ENCODE results near the gene SAFB. TPM values are rescaled to one million over a fixed set of nuclear protein-coding genes. Genes with fewer than 3 reads are reported as not detected.

The SAFB gene
- total and polyA plus RNA-seq, 2 experiments from 2014 or later: 36.5 to 49.4 TPM

DNA sequence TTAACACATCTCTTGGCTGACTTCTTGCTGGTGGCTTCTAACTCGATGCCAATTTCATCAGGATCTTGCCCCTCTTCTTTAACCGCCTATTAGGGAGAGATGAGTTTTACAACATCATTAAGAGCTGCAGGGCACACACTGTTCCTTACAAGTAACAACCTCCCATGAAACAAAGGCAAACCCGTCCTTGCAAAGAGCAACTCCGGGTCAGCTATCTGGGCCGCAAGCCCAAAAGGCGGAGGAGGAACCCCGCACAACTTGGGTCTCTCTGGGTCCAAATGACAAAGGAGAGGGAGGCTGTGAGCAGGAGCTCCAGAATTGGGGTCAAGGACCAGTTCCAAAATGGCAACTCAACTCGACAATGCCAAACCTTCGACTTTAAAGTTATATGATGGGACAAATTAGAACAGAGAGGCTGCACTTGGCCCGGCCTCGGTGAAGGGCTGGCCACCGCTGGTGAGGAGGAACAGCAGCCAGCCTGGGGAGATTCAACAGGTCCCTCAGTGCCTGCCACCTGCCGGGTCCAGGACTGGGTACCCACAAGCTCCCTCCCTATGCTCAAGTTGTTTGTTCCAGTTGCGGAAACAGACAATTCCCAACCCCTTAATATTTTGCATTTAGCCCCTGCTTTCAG lies 1.5 kb upstream of the SAFB start:
- H3K9ac ChIP-seq: peak overlapping the region; percentile 86
- H3K4me1 ChIP-seq (ENCODE audit: insufficient read depth): peaks cover 33% of the 10 kb centered on the region; the same call in 1 of the 2 replicates
- in situ Hi-C loops (cut with MboI): no loop called here
- TF ChIP-seq EZH2phosphoT487 (IDR thresholded peaks at IDR 0.05; ENCODE audit: insufficient read depth, low read depth): no peak
- TF ChIP-seq EZH2 (IDR thresholded peaks at IDR 0.05; ENCODE audit: insufficient read depth, poor library complexity, severe bottlenecking): no peak
- 4% methylated on average over 14 of the region's 14 CpGs for WGBS, 2 experiments (ENCODE audit: low coverage in 1 of 2, low lambda C conversion rate in 2 of 2, missing lambda C conversion rate in 2 of 2)
- no peaks in the 10 kb centered on the region for H3K9me2 ChIP-seq (ENCODE audit: insufficient read depth)
- peaks cover 97% of the 10 kb centered on the region for H3K79me2 ChIP-seq (ENCODE audit: insufficient read depth)
- peak overlapping the region; percentile 82 for H2AFZ ChIP-seq
- peak overlapping the region; percentile 96 for H3K4me2 ChIP-seq (ENCODE audit: unreplicated experiment)
- H3K4me3 ChIP-seq: peak overlapping the region; percentile 87
- DNase-seq: no peak
- peaks cover 4% of the 10 kb centered on the region; the same call in 1 of the 2 replicates for H3F3A ChIP-seq (ENCODE audit: insufficient read depth)
- peak overlapping the region; percentile 65 for H3K27ac ChIP-seq
- H4K20me1 ChIP-seq (ENCODE audit: insufficient read depth): peaks cover 3% of the 10 kb centered on the region; the same call in 1 of the 2 replicates
- no peaks in the 10 kb centered on the region for H3K27me3 ChIP-seq (replicated peaks; ENCODE audit: insufficient read depth)
- H3K36me3 ChIP-seq (ENCODE audit: low read depth): peaks cover 20% of the 10 kb centered on the region
- no peaks in the 10 kb centered on the region for H3K9me3 ChIP-seq (ENCODE audit: low read depth)

DNA sequence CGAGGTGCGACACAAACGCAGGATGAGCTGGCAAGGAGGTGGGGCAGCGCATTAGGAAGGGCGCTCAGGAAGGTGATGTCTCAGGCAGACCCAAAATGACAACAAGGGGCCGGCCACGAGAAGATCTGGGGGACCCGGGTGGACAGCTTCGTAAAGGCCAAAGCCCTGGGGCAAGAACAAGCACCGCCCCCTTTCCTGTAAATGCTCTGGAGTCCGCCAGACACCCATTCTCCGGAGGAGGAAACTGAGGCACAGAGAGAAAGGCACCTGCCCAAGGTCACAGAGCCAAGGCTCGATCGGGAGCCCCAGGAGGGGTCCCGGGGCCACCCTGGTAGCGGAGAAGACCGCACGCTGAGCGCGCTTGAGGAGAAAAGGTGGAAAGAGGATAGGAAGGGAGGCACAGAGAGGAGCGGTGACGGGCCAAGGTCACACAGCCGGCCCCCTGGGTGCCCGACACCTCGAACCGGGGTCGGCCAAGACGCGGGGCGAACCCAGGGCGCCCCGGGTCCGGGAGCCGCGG lies 878 bp upstream of the SAFB start:
- H2AFZ ChIP-seq: peak overlapping the region; percentile 82
- no peaks in the 10 kb centered on the region for H3K27me3 ChIP-seq (replicated peaks; ENCODE audit: insufficient read depth)
- H3K9ac ChIP-seq: peak overlapping the region; percentile 86
- H3K36me3 ChIP-seq (ENCODE audit: low read depth): peaks cover 23% of the 10 kb centered on the region
- in situ Hi-C loops (cut with MboI): no loop called here
- peak; percentile 60 for DNase-seq
- no peaks in the 10 kb centered on the region for H3K9me3 ChIP-seq (ENCODE audit: low read depth)
- H3K27ac ChIP-seq: peak overlapping the region; percentile 65
- TF ChIP-seq EZH2phosphoT487 (IDR thresholded peaks at IDR 0.05; ENCODE audit: insufficient read depth, low read depth) (no peak), EZH2 (IDR thresholded peaks at IDR 0.05; ENCODE audit: insufficient read depth, poor library complexity, severe bottlenecking) (no peak)
- H3K4me3 ChIP-seq: peak overlapping the region; percentile 87
- peaks cover 35% of the 10 kb centered on the region; the same call in 1 of the 2 replicates for H3K4me1 ChIP-seq (ENCODE audit: insufficient read depth)
- H4K20me1 ChIP-seq (ENCODE audit: insufficient read depth): peaks cover 3% of the 10 kb centered on the region; the same call in 1 of the 2 replicates
- peaks cover 97% of the 10 kb centered on the region for H3K79me2 ChIP-seq (ENCODE audit: insufficient read depth)
- no peaks in the 10 kb centered on the region for H3K9me2 ChIP-seq (ENCODE audit: insufficient read depth)
- H3F3A ChIP-seq (ENCODE audit: insufficient read depth): peaks cover 4% of the 10 kb centered on the region; the same call in 1 of the 2 replicates
- peak overlapping the region; percentile 96 for H3K4me2 ChIP-seq (ENCODE audit: unreplicated experiment)
- WGBS, 2 experiments (ENCODE audit: low coverage in 1 of 2, low lambda C conversion rate in 2 of 2, missing lambda C conversion rate in 2 of 2): 1% methylated on average over 28 of the region's 35 CpGs

- peaks cover 4% of the 10 kb centered on the region; the same call in 1 of the 2 replicates for H3F3A ChIP-seq (ENCODE audit: insufficient read depth)
- DNase-seq: no peak
- no peaks in the 10 kb centered on the region for H3K9me2 ChIP-seq (ENCODE audit: insufficient read depth)
- peaks cover 97% of the 10 kb centered on the region for H3K79me2 ChIP-seq (ENCODE audit: insufficient read depth)
- H3K27ac ChIP-seq: peak overlapping the region; percentile 88
- H4K20me1 ChIP-seq (ENCODE audit: insufficient read depth): no peaks in the 10 kb centered on the region; the same call in 1 of the 2 replicates
- H3K36me3 ChIP-seq (ENCODE audit: low read depth): peaks cover 27% of the 10 kb centered on the region; the same call in 1 of the 2 replicates
- H3K27me3 ChIP-seq (replicated peaks; ENCODE audit: insufficient read depth): no peaks in the 10 kb centered on the region
- H3K9me3 ChIP-seq (ENCODE audit: low read depth): no peaks in the 10 kb centered on the region
- in situ Hi-C loops (cut with MboI): no loop called here
- TF ChIP-seq EZH2phosphoT487 (IDR thresholded peaks at IDR 0.05; ENCODE audit: insufficient read depth, low read depth) (no peak), EZH2 (IDR thresholded peaks at IDR 0.05; ENCODE audit: insufficient read depth, poor library complexity, severe bottlenecking) (no peak)
- H3K9ac ChIP-seq: peak overlapping the region; percentile 96
- H3K4me1 ChIP-seq (ENCODE audit: insufficient read depth): peaks cover 43% of the 10 kb centered on the region
- H2AFZ ChIP-seq: peak overlapping the region; percentile 76
- peak overlapping the region; percentile 87 for H3K4me3 ChIP-seq
- 1% methylated on average over 34 to 50 of the region's 50 CpGs for WGBS, 2 experiments (ENCODE audit: low coverage in 1 of 2, low lambda C conversion rate in 2 of 2, missing lambda C conversion rate in 2 of 2)
- peak overlapping the region; percentile 97 for H3K4me2 ChIP-seq (ENCODE audit: unreplicated experiment)
These were observed 624 bp downstream of the SAFB start for GRCh38 chr19:5623397-5624017.

DNA sequence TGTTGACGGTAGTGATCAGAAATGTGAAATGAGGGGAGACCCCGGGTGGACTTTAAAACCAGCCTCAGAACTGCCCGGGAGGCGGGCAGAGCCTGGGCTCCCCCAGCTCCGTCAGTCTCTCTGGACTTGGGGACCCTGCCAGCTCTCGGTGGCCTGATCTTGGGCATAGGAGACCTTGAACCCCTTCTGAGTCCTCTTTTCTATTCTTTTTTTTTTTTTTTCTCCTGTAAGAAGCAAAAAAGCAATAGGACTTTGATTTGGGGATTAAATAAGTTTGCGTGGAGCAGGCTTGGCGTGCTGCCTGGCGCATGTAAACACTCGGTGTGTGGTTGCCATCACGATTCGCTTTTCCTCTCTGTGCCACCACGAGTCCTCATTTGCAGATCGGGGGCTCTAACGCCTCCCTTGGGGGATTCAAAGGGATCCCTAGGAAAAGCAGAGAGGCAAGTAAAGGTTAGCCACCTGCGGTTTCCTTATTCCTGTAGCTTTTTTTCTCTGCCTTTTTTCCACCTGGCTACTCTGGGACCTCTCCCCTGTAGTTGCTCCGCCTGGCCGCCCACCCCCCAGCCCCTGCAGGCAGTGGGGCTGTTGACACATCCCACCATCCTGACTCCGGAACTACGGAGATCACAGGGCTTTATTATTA lies 1.3 kb downstream of the SAFB start:
- H3K36me3 ChIP-seq (ENCODE audit: low read depth): peaks cover 33% of the 10 kb centered on the region; the same call in 1 of the 2 replicates
- in situ Hi-C loops (cut with MboI): no loop called here
- no peak overlapping the region for H2AFZ ChIP-seq
- H3K9ac ChIP-seq: peak overlapping the region; percentile 96
- WGBS, 2 experiments (ENCODE audit: low coverage in 1 of 2, low lambda C conversion rate in 2 of 2, missing lambda C conversion rate in 2 of 2): 3 to 4% methylated on average over 20 of the region's 20 CpGs
- no peaks in the 10 kb centered on the region for H3K9me3 ChIP-seq (ENCODE audit: low read depth)
- H3K9me2 ChIP-seq (ENCODE audit: insufficient read depth): no peaks in the 10 kb centered on the region
- peak overlapping the region; percentile 97 for H3K4me2 ChIP-seq (ENCODE audit: unreplicated experiment)
- no peaks in the 10 kb centered on the region for H3K27me3 ChIP-seq (replicated peaks; ENCODE audit: insufficient read depth)
- H3K4me3 ChIP-seq: peak overlapping the region; percentile 87
- peaks cover 97% of the 10 kb centered on the region for H3K79me2 ChIP-seq (ENCODE audit: insufficient read depth)
- peak overlapping the region; percentile 88 for H3K27ac ChIP-seq
- peaks cover 4% of the 10 kb centered on the region; the same call in 1 of the 2 replicates for H3F3A ChIP-seq (ENCODE audit: insufficient read depth)
- peak; percentile 86 for DNase-seq
- TF ChIP-seq EZH2 (IDR thresholded peaks at IDR 0.05; ENCODE audit: insufficient read depth, poor library complexity, severe bottlenecking) (no peak), EZH2phosphoT487 (IDR thresholded peaks at IDR 0.05; ENCODE audit: insufficient read depth, low read depth) (no peak)
- H3K4me1 ChIP-seq (ENCODE audit: insufficient read depth): peaks cover 43% of the 10 kb centered on the region
- no peaks in the 10 kb centered on the region; the same call in 1 of the 2 replicates for H4K20me1 ChIP-seq (ENCODE audit: insufficient read depth)
